Activated T-helper 17 cell treated with anti-CD3 and anti-CD28 coated beads, Interleukin-2, amount 50 U/mL, for 72 hours (primary cell): ENCODE results near the gene CYTH1. TPM values are rescaled to one million over a fixed set of nuclear protein-coding genes. Genes with fewer than 3 reads are reported as not detected.
A peak's percentile ranks its signal among the peaks of the same experiment; 100 is the strongest.

Source experiments
- ATAC-seq: fragments of 150-1000 bp; cut with Tn5 transposase; replicated peaks from 2 replicates; pipeline ENCODE4 v1.10.0; 2021; ENCODE audit warnings: mild to moderate bottlenecking, moderate library complexity
- H3K27ac Mint-ChIP-seq: one replicate; pipeline ENCODE4 v1.8.0; 2022; ENCODE audit warnings: mixed read lengths
- H3K27me3 Mint-ChIP-seq: one replicate; pipeline ENCODE4 v1.8.0; 2022; ENCODE audit warnings: mixed read lengths
- H3K36me3 Mint-ChIP-seq: one replicate; pipeline ENCODE4 v1.8.0; 2022; ENCODE audit warnings: low read depth, mild to moderate bottlenecking, mixed read lengths
- H3K4me1 Mint-ChIP-seq: one replicate; pipeline ENCODE4 v1.8.0; 2022; ENCODE audit warnings: mixed read lengths
- H3K4me3 Mint-ChIP-seq: one replicate; pipeline ENCODE4 v1.8.0; 2022; ENCODE audit warnings: mild to moderate bottlenecking, mixed read lengths
- H3K9me3 Mint-ChIP-seq: one replicate; pipeline ENCODE4 v1.8.0; 2022; ENCODE audit warnings: mixed read lengths
- total RNA-seq, 2 donors: library from RNA; stranded (reverse); gene quantifications; one replicate each; pipeline ENCODE4 v1.2.3, GENCODE V29; 2022

Gene CYTH1
- total RNA-seq, 2 donors from 2014 or later, result 173 to 195 TPM

- peak; percentile 98 for ATAC-seq
- H3K36me3 Mint-ChIP-seq, result no peaks in the 10 kb centered on the region
- H3K9me3 Mint-ChIP-seq, result no peaks in the 10 kb centered on the region
- peak overlapping the region; percentile 82 for H3K4me3 Mint-ChIP-seq
- H3K27ac Mint-ChIP-seq, result peak overlapping the region; percentile 81
- H3K4me1 Mint-ChIP-seq, result peaks cover 7% of the 10 kb centered on the region
- no peaks in the 10 kb centered on the region for H3K27me3 Mint-ChIP-seq
Observed at GRCh38 chr17:78645421-78646295, 136.4 kb downstream of the CYTH1 start.

GRCh38 chr17:78644931-78645351 lies 137.1 kb downstream of the CYTH1 start:
- peak overlapping the region; percentile 82 for H3K4me3 Mint-ChIP-seq
- H3K36me3 Mint-ChIP-seq, result no peaks in the 10 kb centered on the region
- no peak for ATAC-seq
- no peaks in the 10 kb centered on the region for H3K27me3 Mint-ChIP-seq
- H3K27ac Mint-ChIP-seq, result no peak overlapping the region
- H3K9me3 Mint-ChIP-seq, result no peaks in the 10 kb centered on the region
- peaks cover 7% of the 10 kb centered on the region for H3K4me1 Mint-ChIP-seq

DNA sequence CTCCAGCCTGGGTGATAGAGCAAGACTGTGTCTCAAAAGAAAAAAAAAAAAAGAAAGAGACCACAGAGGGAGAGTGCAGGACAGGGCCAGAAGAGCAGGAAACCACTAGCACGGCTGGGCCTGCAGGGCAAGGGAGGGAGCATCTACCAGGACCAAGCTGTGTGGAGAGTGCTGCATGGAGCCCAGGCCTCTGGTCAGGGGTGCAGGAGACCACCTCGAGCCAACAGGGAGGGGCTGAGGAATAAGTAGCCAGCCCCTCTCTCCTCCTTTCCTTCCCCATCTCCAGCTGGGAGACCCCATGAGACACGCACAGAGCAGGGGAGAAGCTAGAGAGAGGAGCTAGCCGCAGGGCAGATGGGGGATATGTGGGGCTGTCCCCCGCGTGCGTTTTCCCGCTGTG lies 137.8 kb downstream of the CYTH1 start:
- Mint-ChIP-seq H3K36me3 (no peaks in the 10 kb centered on the region), H3K4me1 (peaks cover 7% of the 10 kb centered on the region), H3K27ac (no peak overlapping the region), H3K4me3 (no peak overlapping the region), H3K27me3 (no peaks in the 10 kb centered on the region), H3K9me3 (no peaks in the 10 kb centered on the region)
- no peak for ATAC-seq

- H3K36me3 Mint-ChIP-seq, result no peaks in the 10 kb centered on the region
- H3K9me3 Mint-ChIP-seq, result no peaks in the 10 kb centered on the region
- peaks cover 7% of the 10 kb centered on the region for H3K4me1 Mint-ChIP-seq
- ATAC-seq, result no peak
- no peak overlapping the region for H3K4me3 Mint-ChIP-seq
- H3K27ac Mint-ChIP-seq, result no peak overlapping the region
- no peaks in the 10 kb centered on the region for H3K27me3 Mint-ChIP-seq
Observed at GRCh38 chr17:78643326-78643725, 138.7 kb downstream of the CYTH1 start.

- no peak overlapping the region for H3K4me3 Mint-ChIP-seq
- no peaks in the 10 kb centered on the region for H3K36me3 Mint-ChIP-seq
- H3K27ac Mint-ChIP-seq, result no peak overlapping the region
- no peaks in the 10 kb centered on the region for H3K9me3 Mint-ChIP-seq
- no peak for ATAC-seq
- no peaks in the 10 kb centered on the region for H3K27me3 Mint-ChIP-seq
- peaks cover 7% of the 10 kb centered on the region for H3K4me1 Mint-ChIP-seq
Observed at GRCh38 chr17:78642707-78643106, 139.4 kb downstream of the CYTH1 start.

DNA sequence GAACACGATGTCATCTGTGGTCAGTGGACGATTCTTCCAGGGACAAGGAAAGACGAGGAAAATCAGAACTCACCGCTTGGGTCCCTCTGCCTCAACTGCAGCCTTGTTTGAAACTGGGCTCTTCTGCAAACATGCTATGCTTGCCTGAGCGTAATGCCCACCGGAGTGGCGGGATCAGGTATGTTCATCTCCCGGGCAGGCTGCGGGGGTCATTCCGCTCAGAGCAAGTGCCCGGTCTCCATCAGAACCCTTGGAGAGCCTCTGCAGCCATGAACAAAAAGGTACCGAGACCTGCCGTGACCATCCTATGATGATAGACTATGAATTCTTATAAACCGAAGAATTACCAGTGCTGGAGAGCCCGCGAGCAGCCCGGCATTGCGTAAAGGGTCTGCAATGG lies 140.4 kb downstream of the CYTH1 start:
- ATAC-seq, result no peak
- H3K27ac Mint-ChIP-seq, result no peak overlapping the region
- H3K27me3 Mint-ChIP-seq, result no peaks in the 10 kb centered on the region
- H3K9me3 Mint-ChIP-seq, result no peaks in the 10 kb centered on the region
- no peaks in the 10 kb centered on the region for H3K36me3 Mint-ChIP-seq
- peaks cover 7% of the 10 kb centered on the region for H3K4me1 Mint-ChIP-seq
- no peak overlapping the region for H3K4me3 Mint-ChIP-seq

DNA sequence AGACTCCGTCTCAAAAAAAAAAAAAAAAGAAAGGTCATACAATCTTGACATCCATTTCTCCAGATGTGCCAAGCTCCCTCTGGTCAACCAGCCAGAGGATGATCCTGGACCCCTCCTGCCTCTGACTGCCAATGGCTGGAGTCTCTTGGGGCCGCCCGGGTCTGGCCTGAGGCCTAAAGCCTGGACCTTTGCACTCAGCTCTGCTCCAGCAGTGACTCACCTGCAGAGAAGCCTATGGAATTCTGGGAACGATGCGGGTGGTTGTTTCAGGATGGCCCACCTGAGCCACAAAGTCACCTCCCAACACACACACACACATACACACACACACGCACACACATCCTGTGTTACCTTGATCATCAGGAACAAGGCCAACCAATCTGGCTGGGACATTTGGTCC lies 140.8 kb downstream of the CYTH1 start:
- no peaks in the 10 kb centered on the region for H3K27me3 Mint-ChIP-seq
- H3K9me3 Mint-ChIP-seq, result no peaks in the 10 kb centered on the region
- peaks cover 6% of the 10 kb centered on the region for H3K4me1 Mint-ChIP-seq
- no peaks in the 10 kb centered on the region for H3K36me3 Mint-ChIP-seq
- ATAC-seq, result no peak
- no peak overlapping the region for H3K27ac Mint-ChIP-seq
- H3K4me3 Mint-ChIP-seq, result no peak overlapping the region

DNA sequence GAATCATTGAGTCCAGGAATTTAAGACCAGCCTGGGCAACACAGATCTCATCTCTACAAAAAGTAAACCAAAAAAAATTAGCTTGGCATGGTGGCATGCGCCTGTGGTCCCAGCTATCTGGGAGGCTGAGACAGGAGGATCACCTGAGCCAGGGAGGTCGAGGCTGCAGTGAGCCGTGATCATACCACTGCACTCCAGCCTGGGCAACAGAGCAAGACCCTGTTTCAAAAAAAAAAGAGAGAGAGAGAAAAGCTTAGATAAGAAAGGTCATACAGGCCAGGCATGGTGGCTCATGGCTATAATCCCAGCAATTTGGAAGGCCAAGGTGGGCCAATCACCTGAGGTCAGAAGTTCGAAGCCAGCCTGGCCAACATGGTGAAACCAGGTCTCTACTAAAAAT lies 141.4 kb downstream of the CYTH1 start:
- no peaks in the 10 kb centered on the region for H3K9me3 Mint-ChIP-seq
- H3K27me3 Mint-ChIP-seq, result no peaks in the 10 kb centered on the region
- H3K27ac Mint-ChIP-seq, result no peak overlapping the region
- H3K4me3 Mint-ChIP-seq, result no peak overlapping the region
- H3K4me1 Mint-ChIP-seq, result peaks cover 1% of the 10 kb centered on the region
- no peaks in the 10 kb centered on the region for H3K36me3 Mint-ChIP-seq
- no peak for ATAC-seq

DNA sequence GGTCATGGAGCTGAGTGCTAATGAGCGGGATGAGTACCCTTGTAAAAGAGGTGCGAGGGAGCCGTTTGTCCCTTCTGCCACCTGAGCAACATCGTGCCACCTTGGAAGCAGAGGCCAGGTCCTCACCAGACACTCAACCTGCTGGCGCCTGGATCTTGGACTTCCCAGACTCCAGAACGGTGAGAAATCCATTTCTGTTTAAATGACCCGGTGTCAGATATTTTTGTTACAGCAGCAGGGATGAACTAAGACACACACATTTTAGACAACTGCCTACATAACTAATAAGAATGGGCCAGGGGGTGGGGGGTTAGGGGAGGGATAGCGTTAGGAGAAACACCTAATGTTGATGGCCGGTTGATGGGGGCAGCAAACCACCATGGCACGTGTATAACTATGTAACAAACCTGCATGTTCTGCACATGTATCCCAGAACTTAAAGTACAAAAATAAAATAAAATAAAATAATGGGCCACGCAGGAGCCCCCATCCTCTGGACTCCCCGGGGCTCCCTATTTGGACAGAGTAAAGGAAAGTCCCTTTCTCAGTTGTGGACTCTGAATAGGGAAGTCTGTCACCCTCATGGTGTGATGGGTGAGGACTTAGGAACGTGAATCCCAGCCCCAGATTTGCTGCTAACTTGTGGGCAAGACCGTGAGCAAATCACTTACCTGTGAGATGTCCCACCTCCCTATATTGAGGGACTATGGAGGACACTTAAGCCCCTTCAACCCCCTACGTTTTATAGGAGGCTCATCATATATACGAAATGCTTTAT lies 144.2 kb downstream of the CYTH1 start:
- Mint-ChIP-seq H3K36me3 (no peaks in the 10 kb centered on the region), H3K4me3 (no peak overlapping the region), H3K27me3 (no peaks in the 10 kb centered on the region), H3K9me3 (no peaks in the 10 kb centered on the region), H3K4me1 (no peaks in the 10 kb centered on the region), H3K27ac (no peak overlapping the region)
- no peak for ATAC-seq

- Mint-ChIP-seq H3K36me3 (no peaks in the 10 kb centered on the region), H3K27me3 (no peaks in the 10 kb centered on the region), H3K27ac (no peak overlapping the region), H3K9me3 (no peaks in the 10 kb centered on the region), H3K4me3 (no peak overlapping the region), H3K4me1 (no peaks in the 10 kb centered on the region)
- no peak for ATAC-seq
Observed at GRCh38 chr17:78637146-78637545, 144.9 kb downstream of the CYTH1 start.

DNA sequence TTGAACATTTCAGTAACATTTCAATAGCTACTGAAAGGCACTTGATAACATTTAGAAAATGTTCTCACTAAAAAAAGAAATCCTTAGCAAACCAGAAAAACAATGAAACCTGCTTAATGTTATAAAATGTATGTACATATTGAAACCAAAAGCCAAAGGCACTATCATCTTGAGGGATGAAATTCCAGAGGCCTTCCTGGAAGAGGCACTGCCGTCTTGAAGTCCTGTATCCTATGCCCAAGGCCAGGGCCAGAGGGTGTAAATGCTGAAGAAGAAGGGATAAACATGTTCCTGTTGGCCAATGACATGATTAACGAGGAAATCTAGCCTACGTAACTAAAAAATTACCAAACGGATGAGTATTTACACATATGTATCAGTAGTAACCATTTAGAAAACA lies 147.9 kb downstream of the CYTH1 start:
- H3K9me3 Mint-ChIP-seq, result no peaks in the 10 kb centered on the region
- H3K27ac Mint-ChIP-seq, result no peak overlapping the region
- no peaks in the 10 kb centered on the region for H3K36me3 Mint-ChIP-seq
- no peak overlapping the region for H3K4me3 Mint-ChIP-seq
- peaks cover 4% of the 10 kb centered on the region for H3K4me1 Mint-ChIP-seq
- no peak for ATAC-seq
- H3K27me3 Mint-ChIP-seq, result no peaks in the 10 kb centered on the region

GRCh38 chr17:78629436-78629995 lies 152.6 kb downstream of the CYTH1 start:
- Mint-ChIP-seq H3K4me3 (no peak overlapping the region), H3K4me1 (peaks cover 4% of the 10 kb centered on the region), H3K27me3 (no peaks in the 10 kb centered on the region), H3K9me3 (no peaks in the 10 kb centered on the region), H3K36me3 (no peaks in the 10 kb centered on the region), H3K27ac (no peak overlapping the region)
- no peak for ATAC-seq

DNA sequence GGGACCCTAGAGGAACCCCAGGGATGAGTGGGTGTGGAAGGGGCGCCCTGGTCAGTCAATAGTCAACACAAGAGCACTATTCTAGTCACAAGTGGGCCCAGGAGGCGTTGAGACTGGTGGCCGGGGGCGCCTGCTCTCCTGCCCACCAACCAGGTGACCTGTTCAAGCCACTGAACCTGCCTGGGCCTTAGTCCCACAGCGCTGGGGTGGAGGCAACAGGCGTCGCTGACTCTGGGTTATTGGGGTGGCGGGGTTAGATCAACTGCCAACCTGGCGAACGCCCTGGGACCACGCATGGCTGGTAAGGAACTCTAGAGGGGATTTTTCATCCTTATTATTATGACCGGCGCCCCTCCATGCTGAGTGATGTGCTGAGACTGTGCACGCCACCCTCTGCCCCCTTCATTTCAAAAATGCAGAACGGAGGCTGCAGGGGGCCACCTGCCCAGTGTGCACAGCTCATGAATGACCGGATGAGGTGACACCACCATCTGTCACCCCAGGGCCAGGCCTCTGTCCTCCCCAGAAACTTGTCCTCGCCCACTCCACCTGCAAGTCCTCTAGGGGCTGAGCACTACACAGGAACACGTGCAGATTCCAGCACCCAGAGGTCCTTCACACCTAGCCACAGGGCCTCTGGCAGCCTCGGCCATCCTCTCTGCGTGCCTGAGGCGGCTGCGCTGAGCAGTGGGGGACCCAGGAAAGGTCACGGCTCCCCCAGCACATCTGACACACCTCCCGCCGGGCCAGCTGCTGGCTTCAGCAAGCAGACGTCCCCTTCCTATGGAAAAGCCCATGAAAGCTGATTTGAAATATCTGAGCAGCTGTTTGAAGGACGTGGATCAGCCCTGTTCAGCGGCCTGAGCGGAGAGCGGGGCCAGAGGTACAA lies 153.3 kb downstream of the CYTH1 start:
- no peak for ATAC-seq
- Mint-ChIP-seq H3K36me3 (no peaks in the 10 kb centered on the region), H3K27ac (no peak overlapping the region), H3K27me3 (no peaks in the 10 kb centered on the region), H3K4me3 (no peak overlapping the region), H3K4me1 (peaks cover 4% of the 10 kb centered on the region), H3K9me3 (no peaks in the 10 kb centered on the region)
